Fibroblast of skin of left biceps (primary cell): Measurements from ENCODE around the gene TIE1.

Experiments used
- DNase-seq, 2 experiments: peaks; one replicate each; pipeline ENCODE4 v3.0.0-alpha.2; 2013; ENCODE audit warnings: low read depth in 2 of 2

TIE1 gene

DNA sequence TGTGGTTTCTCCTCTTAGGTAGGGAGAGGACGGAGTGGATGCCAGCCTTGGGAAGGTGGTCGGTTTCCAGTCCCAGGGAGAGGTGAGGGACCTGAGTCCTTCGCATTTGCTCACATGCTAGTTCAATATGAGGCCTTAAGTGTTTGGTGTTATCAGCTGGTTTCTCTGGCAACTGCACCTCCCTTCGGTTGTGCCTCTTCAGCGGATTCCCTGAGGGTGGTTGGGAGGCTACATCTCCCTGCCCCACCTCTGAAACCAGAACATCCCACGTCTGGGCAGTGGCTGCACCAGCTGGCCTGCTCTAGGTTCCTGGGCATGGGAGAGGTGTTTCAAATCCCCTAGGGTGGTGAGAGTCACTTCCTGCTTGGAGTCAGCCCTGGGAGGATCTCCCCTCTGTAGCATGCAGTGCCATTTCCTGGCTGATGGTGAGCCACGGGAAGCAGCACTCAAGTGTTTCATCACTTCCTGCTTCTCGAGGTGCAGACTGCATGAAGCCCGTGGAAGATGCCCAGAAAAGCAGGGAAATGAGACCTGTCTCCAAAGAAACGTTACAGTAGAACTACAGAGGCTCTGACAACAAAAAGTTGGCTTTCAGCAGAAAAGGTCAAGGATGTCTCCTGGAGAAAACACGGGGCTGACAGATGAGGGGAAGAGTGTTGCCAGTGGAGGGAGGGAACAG lies 26.5 kb upstream of the TIE1 start:
- DNase-seq = peak in 1 of 2 experiments; percentile 18

DNA sequence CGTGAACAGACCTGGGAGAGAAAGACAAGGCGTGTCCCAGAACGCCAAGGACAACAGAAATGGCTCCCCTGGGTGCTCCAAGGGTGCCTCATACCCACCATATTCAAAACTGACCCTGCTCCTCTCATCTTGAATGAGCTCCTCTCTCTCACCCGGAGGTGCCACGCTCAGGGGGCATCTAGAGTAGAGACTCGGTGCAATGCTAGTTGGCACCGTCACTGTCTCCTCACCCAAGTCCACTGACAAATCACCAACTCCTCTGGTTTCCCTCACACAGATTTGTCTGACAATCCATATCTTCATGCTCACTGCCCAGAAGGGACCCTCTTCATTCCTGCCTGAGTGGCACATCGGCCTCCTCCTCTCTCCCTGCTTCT lies 26.0 kb upstream of the TIE1 start:
- DNase-seq = no peak

DNA sequence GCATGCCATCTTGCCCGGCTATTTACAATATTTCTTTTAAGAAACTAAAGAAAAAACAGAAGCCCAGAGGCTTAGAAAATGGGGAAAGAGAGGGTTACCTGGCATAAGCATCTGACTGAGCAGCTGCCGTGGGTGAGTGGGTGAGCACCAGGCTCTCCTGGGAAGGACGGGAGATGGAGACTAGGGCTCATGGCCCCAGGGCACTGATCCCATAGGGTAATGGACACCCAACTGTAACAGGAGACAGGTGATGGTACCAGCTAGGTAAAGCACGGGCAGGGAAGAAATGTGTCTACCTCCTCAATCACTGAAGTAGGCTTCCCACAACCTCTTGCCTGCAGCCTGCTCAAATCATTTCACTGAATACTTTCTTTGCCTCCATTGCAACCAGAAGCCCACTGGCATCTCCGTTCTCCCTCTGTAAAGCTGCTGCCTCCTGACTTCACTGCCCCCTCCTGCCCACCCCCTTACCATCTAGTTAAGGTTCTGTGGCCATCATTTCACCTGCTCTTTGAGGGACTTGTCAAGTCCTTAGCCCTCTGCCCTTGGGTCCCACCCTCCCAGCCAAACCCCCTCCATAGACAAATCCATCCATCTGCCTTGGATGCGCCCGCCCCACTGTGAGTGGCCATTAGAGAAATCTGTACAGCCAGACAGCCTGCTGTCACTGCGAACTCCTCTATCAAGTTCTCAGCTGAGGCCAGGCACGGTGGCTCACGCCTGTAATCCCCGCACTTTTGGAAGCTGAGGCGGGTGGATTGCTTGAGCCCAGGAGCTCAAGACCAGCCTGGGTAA lies 24.8 kb upstream of the TIE1 start:
- no peak for DNase-seq

DNA sequence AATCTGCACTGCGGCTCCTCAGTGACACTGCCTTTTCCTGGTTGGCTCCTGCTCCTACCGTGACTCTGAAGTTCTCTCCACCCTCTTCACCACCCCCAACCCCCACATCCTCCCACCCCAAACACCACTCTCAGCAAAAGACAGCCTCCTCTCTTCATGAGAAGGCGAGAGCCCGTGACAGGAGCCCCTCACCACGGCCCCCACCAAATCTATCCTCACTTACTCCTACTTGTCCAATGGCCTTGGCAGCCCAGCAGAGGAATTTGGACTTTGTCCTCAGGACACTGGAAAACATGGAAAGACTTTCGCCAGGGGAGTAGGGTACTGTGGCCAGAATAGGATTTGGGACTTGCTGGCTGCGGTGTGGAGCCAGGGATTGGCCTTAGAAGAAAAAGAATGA lies 24.1 kb upstream of the TIE1 start:
- DNase-seq = no peak

DNA sequence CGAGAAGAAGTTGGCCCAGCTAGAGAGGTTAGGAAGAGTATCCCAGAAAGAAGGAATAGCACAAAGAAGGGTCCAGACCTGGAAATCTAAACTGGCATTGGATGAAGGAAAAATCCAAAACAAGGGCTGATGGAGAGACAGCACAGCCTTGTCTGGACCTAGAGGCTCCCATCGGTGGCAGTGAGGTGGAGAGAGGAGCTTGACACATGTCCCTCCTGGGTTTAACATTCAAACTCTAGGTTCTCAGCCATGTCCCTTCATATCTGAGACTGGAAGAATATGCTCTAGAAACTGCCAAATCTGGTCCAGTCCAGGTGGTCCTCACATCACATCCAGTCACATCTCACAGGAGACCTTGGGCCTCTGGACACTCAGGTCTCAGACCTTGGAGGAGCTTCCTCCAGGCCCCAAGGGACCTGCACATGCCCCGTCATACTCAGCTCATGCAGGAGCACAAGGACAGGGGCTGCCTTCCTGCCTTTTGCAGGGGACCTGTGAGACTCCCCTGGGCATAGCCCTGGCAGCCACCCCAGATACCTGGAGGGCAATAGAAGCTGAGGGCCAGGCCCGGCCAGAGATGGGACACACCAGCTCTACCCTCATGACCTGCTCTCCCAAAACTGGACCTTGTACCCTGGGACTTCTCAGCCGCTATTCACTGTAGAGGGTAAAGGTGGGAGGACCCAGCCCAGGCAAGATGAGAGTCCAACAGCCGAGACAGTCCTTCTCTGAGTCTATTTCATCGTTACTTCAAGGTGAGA lies 23.5 kb upstream of the TIE1 start:
- no peak for DNase-seq

DNA sequence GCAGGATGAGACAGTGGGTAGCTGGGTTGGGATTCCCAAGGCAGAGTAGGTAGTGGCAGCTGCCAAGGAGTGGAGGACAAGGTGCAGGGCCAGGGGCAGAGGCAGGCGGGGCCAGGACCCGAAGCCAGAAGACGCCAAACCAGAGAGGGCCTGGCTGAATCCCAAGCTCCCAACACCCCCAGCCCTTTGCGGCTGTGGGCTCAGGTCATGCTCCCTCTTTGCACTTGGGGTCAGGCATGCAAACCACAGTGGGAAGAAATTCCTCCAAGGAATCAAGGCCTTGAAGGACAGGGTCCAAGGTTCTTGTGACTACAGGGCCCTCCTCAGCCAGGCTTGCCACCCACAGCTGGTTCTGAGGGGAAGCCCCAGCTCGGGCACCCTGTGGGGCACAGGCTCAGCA lies 21.6 kb upstream of the TIE1 start:
- no peak for DNase-seq

DNA sequence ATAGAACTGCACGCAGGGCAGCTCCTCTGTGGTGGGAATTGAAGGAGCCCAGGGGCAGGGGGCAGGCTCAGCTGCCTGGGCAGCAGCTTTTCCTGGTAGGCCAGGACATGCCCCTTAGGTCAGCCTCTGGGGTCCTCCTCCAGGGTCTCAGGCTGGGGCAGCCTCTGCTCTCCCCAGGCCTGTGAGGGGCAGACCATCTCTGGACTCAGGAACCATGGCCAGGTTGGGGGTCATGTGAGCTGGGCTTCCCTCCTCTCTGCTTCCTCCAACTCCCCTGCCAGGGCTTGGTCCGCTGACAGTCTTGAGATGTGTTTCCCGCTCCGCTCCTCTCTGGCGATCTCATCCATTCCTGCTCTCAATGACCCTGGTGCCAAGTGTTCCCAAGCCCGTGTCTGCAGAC lies 21.1 kb upstream of the TIE1 start:
- DNase-seq = no peak

DNA sequence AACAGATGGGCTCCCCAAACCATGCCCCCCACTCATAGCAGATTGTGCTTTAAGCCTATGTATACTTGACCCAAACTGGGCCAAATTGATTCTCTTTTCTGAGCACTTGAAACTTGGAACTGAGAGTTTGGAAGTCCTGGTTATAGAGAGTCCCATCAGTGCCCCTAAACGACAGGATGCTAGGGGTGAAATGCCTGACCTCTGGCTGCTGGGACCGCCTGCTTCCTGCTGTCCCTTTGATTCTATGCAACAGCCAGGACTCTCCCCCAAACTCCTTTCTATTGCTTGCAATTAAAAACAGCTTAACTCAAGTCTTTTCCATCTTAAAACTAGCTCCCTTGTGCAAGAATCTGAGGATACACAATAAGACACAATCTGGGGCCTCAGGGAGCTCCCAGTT lies 20.1 kb upstream of the TIE1 start:
- no peak for DNase-seq

DNA sequence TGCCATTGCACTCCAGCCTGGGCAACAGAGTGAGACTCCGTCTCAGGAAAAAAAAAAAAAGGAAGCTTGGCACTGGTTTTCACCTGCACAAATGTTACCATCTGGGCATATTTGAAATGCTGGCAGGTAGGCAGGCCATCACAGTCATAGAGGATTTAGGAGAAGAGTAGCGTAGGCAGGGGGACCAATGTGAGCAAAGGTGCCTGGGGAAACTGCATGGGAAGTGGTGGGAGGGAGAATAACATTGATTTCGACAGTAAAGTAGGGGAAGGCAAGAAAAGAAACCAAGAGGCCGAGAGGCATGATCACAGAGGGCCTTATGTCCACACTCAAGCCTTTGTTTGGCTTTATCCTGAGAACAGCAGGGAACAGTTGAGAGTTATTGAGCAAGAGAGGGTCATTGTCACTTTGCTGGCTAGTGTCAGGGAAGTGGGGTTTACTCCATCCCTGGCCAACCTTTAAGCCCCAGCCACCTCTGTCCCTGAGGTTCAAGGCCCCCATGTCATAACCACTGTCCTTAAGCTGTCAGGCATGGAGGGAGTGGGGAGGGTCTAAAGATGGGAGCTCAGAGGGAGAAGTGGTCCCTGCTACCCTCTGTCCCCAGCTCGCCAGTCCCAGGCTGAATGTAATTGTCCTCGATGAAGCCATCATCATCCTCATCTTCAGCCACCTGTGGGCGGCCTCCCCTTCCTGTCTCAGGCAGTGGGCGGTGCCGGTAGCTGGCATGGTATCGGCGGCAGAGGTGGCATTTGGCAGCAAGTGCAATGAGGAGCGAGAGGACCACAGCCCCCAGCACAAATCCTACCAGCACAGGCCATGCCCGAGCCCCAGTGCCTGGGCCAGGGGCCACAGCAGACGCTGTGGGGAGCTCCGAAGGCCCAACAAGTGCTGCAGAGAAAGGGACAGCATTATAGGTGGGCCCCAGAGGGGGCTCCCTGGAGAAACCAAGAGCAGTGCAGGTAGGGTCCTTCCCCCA lies 18.3 kb upstream of the TIE1 start:
- DNase-seq = no peak

DNA sequence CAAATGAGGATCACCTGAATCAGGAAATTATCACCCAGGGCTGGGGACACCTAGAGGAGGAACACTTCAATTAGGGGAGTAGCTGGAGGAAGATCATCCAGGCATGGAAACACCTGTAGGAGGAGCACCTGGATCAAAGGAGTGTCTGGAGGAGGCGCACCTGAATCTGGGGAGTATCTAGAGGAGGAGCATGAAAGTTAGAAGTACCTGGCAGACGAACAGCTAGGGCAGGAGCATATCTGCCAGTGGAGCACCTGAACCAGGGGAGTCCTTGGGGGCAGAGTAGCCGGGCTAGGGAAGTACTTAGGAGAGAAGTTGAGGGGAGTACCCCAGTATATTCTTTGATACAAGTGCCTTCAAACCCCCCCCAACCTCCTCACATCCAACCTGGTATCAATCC lies 16.7 kb upstream of the TIE1 start:
- no peak for DNase-seq

DNA sequence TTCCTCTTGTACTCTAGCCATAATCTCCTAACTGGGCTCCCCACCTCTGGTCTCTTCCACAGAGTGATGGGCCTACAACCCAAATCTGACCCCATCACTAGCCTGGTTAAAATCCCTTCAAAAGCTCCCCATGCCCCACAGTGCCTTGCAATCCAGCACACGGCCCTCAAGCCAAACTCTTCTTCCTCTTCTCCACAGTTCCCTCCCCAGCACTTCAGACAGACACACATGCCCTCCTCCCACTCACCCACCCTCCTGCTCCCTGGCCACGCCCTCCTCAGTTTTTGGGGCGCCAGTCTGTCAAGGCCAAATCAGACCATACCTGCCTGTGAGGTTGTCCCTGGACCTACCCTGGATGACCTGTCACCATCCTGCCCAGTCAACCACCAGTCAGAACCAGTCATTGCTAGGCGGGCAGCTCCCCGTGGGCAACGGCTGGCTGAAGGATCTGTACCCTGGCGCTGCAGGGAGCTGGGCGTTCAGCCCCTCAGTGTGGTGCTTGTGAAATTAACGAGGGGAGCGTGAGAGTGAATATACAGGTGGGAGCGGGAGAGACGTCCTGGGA lies 16.2 kb upstream of the TIE1 start:
- no peak for DNase-seq

DNA sequence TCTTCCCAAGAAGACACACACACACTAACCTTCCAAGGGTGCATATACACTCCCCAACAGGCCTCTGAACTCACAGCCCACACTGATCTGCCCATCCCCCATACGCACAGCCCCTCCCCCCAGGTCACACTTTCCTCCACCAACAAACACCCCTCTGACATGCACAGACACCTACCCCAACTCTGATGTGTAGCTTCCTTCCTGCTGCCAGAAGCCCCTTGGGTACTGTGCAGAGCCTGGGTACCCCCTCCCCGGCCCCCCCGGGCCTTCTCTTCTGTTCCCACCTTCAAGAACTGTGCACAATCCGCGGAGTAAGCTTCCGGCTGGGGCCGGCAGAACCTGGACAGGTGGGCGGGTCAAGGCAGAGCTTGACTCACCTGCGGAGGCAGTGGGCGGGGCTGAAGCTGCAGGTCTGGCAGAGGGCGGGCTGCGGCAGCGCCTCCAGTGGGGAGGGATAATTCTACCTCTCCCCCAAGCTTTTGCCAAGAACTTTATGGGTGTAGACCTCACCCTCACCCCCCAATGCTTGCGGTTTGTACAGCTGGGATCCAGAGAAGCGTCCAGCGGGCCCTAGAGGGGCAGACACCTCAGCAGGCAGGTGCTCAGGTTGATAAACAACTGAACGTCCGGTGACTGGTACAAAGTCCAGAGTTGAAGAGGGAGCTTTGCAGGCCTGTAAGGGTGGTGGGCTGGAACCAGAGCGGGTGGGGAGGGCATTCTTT lies 15.4 kb upstream of the TIE1 start, which contains the start of gene C1orf210:
Gene C1orf210 (minus strand): TSS at position 313 of the 722 bp plus-strand sequence. CDS start 2,311 bp downstream, outside the sequence.
- no peak for DNase-seq

DNA sequence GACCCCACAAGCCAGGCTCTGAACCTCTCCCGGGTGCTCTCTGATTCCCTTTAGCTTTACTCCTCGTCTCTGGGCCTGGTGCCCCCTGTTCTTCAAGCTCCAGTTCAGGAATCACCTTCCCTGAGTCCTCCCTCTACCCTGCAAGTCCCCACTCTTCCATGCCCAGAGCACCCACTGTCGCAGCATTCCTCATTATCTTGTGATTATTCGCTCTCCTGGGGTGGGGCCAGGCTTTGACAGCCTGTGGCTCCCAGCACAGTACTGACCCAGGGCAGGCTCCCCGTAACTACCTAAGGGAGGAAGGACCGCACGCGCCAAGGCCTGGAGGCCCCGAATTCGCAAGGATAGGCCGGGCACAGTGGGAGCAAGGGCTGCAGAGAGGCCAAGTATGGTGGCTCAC lies 14.7 kb upstream of the TIE1 start:
- DNase-seq = no peak

DNA sequence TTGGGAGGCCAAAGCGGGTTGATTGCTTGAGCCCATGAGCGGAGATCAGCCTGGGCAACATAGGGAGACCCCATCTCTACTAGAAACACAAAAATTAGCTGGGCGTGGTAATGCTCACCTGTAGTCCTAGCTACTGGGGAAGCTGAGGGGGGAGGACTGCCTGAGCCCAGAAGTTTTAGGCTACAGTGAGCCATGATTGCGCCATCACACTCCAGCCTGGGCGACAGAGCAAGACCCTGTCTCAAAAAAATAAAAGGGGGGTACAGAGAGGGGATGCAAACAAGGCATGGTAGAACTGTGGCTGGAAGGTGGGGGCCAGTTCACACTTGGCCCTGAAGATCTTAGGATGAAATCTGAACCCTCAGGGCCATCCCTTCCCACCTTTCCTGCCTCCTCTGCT lies 14.2 kb upstream of the TIE1 start:
- DNase-seq = no peak

DNA sequence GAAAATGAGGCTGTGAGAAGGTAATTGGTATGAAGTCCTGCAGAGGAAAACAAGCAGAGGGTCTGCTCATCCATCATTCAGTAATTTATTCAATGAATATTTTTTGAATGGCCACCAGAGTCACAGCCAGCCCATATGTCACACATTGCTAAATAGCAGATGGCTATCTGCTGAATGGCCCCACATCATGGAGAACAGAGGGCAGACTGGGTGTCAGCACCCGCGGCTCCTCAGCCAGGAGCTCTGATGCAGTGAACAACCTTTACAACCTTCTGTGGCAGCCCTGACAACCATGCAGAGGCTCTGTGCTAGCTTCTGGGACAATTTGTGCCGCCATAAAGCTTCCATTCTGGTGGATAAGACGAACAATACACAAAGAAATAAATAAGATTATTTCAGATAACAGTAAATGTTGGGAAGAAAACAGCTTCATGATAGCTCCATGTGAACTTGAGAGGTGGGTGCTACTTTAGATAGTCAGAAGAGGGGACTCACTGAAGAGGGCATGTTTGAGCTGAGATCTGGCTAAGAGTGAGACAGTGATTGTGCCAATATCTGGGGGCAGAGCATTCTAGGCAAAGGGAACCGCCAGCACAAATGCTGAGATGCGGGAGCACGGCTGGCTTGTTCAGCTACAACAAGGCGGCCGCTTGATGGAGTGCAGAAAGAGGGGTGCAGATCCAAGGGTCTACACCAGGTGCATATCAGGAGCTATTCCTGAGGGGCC lies 12.6 kb upstream of the TIE1 start:
- DNase-seq = no peak

DNA sequence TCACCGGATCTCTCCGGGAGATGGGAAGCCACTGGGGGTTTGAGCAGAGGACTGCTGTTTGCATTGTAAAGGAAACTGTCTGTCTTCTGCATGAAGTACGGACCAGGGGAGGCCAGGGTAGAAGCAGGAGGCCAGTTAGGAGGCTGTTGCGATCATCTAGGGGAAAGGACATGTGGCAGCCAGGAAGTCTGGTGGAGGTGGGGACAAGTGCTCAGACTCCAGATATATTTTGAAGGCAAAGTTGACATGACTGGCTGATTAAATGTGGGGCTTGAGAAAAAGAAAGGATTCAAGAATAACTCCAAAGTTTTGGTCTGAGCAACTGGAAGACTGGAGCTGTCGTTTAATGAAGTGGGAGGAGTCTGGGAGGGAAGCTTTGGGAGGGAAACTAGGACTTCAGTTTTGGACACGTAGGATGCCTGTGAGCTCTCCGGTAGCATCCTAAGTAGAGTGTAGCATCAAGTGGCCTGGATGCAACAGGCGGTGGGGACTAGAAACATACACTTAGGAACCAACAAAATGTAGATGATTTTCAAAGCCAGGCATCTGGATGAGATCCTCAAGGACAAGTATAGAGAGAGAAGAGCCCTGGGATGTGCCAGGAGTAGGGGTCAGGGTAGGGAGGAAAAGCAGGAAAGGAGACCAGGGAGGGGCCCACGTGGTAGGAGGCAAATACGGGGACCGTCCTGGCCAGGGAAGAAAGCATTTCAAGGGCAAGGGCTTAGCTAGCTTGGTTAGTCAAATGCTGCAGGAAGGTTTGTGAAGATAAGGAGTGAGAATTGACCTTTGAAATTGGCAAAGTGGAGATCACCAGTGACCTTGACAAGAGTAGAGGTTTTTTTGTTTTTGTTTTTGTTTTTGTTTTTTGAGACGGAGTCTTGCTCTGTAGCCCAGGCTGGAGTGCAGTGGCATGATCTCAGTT lies 11.7 kb upstream of the TIE1 start:
- DNase-seq = no peak

DNA sequence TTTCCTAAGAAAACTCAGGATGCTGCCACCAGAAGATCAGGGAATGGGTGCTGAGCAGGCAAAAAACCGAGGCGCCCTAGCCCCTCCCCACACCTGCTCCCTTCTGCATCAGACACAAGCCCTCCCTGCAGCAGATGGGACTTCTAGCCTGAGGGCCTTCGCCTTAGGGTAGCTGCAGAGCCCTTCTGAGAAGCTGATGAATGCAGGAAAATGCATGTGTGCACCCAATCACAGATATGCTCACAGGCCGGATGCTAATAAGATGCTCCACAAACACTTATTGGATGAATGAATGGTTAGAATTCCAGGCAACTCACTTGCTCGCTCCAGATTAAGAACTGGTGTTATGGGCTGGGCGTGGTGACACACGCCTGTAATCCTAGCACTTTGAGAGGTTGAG lies 8.6 kb upstream of the TIE1 start:
- no peak for DNase-seq

DNA sequence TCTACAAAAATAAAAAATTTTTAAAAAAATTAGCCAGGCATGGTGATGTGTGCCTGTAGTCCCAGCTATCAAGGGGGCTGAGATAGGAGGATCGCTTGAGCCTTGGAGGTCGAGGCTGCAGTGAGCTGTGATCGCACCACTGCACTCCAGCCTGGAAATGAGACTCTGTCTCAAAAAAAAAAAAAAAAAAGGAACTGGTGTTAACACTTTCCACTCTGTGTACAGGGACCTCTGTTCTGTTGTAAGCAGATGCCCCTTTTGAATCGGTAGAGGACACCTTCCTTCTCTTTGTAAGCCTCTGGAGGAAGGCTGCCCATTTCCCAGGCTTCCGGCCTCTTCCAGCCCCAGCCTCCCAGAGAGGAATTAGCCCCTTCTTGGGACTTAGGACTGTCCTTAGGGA lies 8.1 kb upstream of the TIE1 start:
- no peak for DNase-seq

DNA sequence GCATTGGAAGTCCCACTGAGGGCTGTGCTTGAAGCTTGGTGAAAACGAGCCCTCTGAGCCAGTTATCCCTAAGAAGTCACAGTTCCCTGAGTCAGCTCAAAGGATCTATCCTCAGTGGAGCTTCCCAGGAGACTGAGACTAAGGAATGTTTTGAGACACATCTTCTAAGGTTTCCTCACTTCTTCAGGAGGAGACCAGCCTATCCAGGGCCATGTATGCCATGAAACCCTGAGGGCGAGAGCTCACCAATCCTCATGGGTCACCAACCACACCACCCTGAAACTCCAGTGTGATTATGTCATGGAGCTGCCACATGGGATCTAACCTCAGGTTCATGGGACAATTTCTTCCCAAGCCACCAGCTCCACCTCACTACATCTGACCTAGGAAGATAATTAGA lies 7.6 kb upstream of the TIE1 start:
- DNase-seq = no peak
